Stimulated activated CD8-positive, alpha-beta memory T cell treated with anti-CD3 and anti-CD28 coated beads, Interleukin-7, amount 100 ng/mL, for 1 hour (primary cell): ENCODE measurements around the gene KIR3DL2.
A peak's percentile ranks its signal among the peaks of the same experiment; 100 is the strongest.
"Not testable (repeated sequence)": the region's sequence is repeated elsewhere in the genome, so short reads cannot be mapped to it uniquely, and the experiment has no call there.

Source experiments
- DNase-seq, 2 donors: peaks; one replicate each; pipeline ENCODE4 v3.0.0-alpha.2; 2020; ENCODE audit warnings: low read depth in 2 of 2

KIR3DL2 gene

DNA sequence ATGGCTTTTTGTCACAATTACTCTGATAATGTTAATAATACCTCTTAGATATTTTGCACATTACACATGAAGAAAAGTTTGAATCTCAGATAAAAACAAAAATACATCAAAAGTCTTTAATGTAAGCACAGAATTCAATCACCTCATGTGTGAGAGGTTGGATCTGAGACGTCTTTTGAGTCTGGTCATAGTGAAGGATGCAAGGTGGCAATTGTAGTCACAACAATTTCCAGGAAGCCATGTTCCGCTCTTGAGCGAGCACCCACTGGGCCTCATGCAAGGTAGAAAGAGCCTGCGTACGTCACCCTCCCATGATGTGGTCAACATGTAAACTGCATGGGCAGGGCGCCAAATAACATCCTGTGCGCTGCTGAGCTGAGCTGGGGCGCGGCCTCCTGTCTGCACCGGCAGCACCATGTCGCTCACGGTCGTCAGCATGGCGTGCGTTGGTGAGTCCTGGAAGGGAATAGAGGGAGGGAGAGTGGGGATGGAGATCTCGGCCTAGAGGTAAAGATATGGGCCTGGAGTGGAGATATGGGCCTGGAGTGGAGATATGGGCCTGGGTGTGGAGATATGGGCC, at the start of gene KIR3DL2:
TSS of gene KIR3DL2 (plus strand) at position 383 of the 580 bp plus-strand sequence. CDS start at position 416, 33 bp downstream.
- DNase-seq: not testable (repeated sequence)

DNA sequence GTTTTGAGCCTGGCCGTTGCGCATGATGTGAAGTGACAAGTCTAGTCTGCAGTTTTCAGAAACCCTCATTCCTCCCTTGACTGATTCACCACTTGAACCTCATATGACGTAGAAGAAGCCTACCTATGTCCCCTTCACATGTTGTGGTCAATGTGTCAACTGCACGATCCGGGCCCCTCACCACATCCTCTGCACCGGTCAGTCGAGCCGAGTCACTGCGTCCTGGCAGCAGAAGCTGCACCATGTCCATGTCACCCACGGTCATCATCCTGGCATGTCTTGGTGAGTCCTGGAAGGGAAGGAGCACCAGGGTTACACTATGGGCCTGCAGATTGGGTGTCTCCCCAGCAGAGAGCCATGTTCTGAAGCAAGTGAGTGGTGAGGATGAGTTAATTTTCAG, 46.8 kb upstream of the KIR3DL2 start, which contains the start of gene KIR2DL4:
TSS of gene KIR2DL4 (plus strand) at position 201 of the 400 bp plus-strand sequence. CDS start at position 243, 42 bp downstream.
- peak; percentile 5 to 12 for DNase-seq

DNA sequence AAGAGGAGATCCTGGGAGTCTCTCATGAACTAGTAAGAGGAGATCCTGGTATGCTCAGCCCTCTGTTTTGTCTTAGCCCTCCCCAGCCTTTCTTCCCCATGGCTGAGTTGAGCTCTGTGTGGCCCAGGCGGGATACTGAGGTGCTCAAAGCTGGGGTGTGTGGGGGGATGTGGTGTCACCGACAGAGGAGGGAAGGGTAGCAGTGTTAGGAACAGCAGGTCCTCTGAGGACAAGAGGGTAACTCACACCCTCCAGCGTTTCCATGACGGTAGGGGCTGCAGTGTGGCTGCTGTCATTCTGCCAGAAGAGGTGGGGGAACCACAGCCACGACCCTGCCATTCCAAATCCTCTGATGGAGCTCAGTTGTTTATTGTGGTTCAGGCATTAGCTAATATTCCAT, 46.1 kb upstream of the KIR3DL2 start:
- DNase-seq: no peak

DNA sequence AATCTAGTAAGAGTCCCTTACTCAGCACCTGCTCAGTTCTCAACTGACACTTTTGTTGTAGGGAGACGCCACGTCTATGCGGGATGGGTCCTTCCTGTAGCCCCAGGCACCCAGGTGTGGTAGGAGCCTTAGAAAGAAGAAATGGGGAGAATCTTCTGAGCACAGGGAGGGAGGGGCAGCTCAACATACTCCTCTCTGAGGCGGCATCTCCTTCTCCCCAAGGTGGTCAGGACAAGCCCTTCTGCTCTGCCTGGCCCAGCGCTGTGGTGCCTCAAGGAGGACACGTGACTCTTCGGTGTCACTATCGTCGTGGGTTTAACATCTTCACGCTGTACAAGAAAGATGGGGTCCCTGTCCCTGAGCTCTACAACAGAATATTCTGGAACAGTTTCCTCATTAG, 45.7 kb upstream of the KIR3DL2 start:
- DNase-seq: no peak

DNA sequence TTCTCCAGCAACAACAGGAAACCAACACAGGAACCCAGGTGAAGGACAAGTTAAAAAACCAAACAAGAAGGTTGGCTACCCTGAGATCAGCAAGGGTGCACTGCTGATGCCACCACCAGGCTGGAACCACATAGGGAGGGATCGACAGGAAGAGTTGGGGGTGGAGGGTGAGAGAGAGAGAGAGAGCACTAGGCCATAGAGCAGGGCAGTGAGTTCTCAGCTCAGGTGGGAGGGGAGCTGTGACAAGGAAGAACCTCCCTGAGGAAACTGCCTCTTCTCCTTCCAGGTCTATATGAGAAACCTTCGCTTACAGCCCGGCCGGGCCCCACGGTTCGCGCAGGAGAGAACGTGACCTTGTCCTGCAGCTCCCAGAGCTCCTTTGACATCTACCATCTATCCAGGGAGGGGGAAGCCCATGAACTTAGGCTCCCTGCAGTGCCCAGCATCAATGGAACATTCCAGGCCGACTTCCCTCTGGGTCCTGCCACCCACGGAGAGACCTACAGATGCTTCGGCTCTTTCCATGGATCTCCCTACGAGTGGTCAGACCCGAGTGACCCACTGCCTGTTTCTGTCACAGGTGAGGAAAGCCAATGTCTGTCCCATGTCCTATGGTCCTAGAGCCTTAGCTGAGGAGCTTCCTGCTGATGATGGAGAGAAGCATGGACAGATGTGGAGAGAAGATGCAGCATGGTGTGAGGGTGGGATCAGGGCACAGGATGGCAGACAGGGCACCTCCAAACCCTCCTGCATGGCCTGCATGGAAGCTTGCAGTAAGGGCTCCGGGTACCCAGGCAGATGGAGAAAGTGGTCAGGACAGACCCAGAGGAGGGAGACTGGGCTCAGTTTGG, 44.4 kb upstream of the KIR3DL2 start:
- DNase-seq: no peak

DNA sequence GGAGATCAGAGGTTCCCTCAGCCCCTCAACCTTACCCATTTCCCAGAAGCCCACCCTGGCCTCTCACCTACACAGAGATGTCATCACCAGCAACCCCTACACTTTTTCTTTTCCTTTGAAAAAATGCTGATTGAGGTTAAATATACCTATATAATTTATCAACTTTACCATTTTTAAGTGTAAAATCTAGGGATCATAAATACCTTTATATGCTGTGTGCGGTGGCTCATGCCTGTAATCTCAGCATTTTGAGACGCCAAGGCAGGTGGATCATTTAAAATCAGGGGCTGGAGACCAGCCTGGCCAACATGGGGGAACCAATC, 43.8 kb upstream of the KIR3DL2 start:
- no peak for DNase-seq

DNA sequence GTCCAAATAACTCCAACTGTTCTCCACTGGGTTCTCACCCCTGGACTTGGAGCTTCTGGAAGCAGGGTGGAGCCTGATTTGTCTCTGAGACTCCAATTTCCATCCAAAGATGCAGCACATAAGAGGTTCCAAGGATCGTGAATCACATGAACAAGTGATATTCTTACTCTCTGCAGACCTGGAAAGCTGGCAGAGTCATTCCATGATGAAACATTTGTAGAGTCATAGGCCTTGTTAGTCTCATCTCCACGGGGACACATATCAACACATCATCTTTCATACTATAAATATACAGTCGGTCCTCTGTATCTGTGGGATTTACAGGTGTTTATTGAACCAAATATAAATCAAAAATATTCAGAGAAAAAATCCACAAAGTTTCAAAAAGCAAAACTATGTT, 35.7 kb upstream of the KIR3DL2 start:
- DNase-seq: not testable (repeated sequence)

DNA sequence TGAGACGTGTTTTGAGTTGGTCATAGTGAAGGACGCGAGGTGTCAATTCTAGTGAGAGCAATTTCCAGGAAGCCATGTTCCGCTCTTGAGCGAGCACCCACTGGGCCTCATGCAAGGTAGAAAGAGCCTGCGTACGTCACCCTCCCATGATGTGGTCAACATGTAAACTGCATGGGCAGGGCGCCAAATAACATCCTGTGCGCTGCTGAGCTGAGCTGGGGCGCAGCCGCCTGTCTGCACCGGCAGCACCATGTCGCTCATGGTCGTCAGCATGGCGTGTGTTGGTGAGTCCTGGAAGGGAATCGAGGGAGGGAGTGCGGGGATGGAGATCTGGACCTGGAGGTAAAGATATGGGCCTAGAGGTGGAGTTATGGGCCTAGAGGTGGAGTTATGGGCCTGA, 34.0 kb upstream of the KIR3DL2 start, which contains the start of gene KIR3DL1:
TSS of gene KIR3DL1 (plus strand) at position 218 of the 400 bp plus-strand sequence.
- not testable (repeated sequence) for DNase-seq

DNA sequence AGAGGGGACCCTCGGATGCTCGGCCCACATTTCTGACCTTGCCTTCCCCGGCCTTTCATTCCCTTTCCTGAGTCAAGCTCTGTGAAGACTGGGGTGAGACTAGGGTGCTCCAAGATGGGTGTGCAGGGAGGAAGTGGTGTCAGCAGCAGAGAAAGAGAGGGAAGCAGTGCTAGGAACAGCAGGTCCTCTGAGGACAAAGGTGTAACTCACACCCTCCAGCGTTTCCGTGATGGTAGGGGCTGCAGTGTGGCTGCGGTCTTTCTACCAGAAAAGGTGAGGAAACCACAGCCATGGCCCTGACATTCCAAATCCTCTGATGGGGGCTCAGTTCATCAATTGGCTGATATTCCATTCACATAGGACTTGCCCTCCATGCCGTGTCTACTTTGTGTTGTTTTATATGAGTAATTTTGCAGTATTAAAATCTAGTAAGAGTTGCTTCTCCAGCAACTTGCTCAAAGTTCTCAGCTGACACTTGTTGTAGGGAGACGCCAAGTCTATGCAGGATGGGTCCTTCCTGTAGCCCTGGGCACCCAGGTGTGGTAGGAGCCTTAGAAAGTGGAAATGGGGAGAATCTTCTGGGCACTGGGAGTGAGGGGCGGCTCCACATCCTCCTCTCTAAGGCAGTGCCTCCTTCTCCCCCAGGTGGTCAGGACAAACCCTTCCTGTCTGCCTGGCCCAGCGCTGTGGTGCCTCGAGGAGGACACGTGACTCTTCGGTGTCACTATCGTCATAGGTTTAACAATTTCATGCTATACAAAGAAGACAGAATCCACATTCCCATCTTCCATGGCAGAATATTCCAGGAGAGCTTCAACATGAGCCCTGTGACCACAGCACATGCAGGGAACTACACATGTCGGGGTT, 32.3 kb upstream of the KIR3DL2 start:
- DNase-seq: no peak

DNA sequence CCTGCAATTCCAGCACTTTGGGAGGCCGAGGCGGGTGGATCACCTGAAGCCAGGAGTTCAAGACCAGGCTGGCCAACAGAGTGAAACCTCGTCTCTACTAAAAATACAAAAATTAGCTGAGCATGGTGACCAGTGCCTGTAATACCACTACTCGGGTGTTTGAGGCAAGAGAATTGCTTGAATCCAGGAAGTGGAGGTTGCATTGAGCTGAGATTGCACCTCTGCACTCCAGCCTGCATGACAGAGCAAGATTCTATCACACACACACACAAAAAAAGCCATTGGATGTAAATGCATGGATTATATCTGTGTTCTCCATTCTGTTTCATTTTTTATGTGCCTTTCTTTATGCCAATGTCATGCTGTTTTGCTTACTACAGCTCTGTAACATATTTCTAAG, 25.8 kb upstream of the KIR3DL2 start:
- not testable (repeated sequence) for DNase-seq

DNA sequence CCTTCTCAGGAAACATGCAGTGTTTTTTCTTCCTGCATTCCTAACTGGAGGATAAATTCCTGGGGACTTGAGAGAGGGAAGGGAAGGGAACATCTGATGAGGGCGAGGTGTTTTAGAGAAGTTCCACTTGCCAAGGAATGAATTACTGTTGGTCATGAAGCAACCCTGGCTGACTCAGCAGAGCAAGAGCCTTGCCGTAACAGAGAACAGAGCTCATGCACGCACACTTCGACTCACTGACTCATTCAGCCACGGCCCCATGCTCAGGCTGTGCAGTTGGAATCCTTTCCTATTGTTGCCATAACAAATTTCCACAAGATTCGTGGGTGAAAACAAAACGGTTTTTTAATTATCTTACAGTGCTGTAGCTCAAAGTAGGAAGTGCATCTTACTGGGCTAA, 24.9 kb upstream of the KIR3DL2 start:
- DNase-seq: not testable (repeated sequence)

DNA sequence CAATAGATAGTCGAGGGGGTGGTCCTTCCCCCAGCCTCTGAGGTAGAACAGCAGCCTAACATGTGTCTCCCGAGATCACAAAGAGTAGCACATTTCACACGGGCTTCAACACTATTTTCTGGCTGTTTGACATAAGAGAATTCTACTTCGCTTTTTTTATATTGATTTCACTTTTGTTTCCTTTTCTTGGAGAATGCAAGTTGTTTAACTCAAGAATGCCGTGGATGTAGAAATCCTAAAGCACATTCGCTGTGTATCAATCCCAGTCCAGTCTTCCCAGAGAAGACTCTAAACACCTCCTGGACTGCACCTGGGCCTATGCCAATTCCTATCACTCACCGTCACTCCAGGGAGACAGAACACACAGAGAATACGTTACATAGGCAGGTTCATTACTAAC, 22.2 kb upstream of the KIR3DL2 start:
- not testable (repeated sequence) for DNase-seq

DNA sequence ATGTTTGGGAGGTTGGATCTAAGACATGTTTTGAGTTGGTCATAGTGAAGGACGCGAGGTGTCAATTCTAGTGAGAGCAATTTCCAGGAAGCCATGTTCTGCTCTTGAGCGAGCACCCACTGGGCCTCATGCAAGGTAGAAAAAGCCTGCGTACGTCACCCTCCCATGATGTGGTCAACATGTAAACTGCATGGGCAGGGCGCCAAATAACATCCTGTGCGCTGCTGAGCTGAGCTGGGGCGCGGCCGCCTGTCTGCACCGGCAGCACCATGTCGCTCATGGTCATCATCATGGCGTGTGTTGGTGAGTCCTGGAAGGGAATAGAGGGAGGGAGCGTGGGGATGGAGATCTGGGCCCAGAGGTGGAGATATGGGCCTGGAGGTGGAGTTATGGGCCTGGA, 17.7 kb upstream of the KIR3DL2 start, which contains the start of gene KIR2DS4:
TSS of gene KIR2DS4 (plus strand) at position 181 of the 400 bp plus-strand sequence.
- not testable (repeated sequence) for DNase-seq

DNA sequence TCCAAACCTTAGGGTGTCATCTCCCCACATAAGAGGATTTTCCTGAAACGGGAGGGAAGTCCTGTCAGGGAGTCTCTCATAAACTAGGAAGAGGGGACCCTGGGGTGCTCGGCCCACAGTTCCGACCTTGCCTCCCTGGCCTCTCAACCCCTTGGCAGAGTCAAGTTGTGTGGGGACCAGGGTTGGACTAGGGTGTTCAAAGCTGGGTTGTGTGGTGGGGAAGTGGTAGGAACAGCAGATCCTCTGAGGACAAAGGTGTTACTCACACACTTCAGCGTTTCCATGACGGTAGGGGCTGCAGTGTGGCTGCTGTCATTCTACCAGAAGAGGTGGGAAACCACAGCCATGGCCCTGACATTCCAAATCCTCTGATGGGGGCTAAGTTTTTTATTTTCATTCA, 15.1 kb upstream of the KIR3DL2 start:
- DNase-seq: peak in 1 of 2 donors; percentile 4

DNA sequence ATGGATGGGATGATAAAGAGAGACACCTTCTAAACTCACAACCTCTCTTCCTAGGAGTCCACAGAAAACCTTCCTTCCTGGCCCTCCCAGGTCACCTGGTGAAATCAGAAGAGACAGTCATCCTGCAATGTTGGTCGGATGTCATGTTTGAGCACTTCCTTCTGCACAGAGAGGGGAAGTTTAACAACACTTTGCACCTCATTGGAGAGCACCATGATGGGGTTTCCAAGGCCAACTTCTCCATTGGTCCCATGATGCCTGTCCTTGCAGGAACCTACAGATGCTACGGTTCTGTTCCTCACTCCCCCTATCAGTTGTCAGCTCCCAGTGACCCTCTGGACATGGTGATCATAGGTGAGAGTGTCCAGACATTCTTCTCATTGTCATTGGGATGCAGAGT, 12.7 kb upstream of the KIR3DL2 start:
- not testable (repeated sequence) for DNase-seq

DNA sequence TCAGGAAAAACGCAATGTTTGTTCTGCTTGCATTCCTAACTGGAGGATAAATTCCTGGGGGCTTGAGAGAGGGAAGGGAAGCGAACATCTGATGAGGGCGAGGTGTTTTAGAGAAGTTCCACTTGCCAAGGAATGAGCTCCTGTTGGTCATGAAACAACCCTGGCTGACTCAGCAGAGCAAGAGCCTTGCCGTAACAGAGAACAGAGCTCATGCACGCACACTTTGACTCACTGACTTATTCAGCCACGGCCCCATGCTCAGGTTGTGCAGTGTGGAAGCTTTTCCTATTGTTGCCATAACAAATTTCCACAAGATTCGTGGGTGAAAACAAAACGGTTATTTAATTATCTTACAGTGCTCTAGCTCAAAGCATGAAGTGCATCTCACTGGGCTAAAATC, 7.1 kb upstream of the KIR3DL2 start:
- not testable (repeated sequence) for DNase-seq

DNA sequence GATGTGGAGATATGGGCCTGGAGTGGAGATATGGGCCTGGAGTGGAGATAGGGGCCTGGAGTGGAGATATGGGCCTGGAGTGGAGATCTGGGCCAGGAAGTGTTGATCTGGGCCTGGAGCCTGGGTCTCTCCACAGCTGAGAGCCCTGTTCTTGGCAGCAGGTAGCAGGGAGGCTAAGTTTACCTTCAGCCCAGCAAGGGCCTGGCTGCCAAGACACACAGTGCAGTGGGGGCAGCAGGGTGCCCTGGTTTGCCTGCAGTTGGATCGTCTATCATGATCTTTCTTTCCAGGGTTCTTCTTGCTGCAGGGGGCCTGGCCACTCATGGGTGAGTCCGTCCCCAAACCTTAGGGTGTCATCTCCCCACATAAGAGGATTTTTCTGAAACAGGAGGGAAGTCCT, 687 bp downstream of the KIR3DL2 start:
- no peak for DNase-seq

DNA sequence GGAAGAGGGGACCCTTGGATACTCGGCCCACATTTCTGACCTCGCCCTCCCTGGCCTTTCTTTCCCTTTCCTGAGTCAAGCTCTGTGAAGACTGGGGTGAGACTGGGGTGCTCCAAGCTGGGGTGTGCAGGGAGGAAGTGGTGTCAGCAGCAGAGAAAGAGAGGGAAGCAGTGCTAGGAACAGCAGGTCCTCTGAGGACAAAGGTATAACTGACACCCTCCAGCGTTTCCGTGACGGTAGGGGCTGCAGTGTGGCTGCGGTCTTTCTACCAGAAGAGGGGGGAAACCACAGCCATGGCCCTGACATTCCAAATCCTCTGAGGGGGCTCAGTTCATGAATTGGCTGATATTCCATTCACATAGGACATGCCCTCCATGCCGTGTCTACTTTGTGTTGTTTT, 1.1 kb downstream of the KIR3DL2 start:
- DNase-seq: no peak

DNA sequence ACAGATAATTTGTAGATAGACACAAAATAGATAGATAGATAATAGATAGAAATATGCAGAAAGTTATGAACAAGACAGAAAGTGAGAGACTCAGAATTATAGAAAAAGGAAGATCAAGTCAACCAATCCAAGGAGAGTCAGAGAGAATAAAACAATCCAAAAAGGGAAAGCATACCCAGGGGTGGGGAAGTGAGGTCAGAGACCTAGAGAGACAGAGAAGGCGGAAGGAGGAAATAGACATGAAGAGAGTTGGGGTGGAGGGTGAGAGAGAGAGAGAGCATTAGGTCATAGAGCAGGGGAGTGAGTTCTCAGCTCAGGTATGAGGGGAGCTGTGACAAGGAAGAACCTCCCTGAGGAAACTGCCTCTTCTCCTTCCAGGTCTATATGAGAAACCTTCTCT, 5.0 kb downstream of the KIR3DL2 start:
- DNase-seq: not testable (repeated sequence)

DNA sequence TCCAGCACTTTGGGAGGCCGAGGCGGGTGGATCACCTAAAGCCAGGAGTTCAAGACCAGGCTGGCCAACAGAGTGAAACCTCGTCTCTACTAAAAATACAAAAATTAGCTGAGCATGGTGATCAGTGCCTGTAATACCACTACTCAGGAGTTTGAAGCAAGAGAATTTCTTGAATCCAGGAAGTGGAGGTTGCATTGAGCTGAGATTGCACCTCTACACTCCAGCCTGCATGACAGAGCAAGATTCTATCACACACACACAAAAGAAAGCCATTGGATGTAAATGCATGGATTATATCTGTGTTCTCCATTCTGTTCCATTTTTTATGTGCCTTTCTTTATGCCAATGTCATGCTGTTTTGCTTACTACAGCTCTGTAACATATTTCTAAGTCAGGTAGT, 8.2 kb downstream of the KIR3DL2 start:
- not testable (repeated sequence) for DNase-seq

DNA sequence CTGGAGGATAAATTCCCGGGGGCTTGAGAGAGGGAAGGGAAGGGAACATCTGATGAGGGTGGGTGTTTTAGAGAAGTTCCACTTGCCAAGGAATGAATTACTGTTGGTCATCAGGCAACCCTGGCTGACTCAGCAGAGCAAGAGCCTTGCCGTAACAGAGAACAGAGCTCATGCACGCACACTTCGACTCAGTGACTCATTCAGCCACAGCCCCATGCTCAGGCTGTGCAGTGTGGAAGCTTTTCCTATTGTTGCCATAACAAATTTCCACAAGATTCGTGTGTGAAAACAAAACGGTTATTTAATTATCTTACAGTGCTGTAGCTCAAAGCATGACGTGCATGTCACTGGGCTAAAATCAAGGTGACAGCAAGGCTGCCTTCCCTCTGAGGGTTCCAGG, 9.2 kb downstream of the KIR3DL2 start:
- not testable (repeated sequence) for DNase-seq

DNA sequence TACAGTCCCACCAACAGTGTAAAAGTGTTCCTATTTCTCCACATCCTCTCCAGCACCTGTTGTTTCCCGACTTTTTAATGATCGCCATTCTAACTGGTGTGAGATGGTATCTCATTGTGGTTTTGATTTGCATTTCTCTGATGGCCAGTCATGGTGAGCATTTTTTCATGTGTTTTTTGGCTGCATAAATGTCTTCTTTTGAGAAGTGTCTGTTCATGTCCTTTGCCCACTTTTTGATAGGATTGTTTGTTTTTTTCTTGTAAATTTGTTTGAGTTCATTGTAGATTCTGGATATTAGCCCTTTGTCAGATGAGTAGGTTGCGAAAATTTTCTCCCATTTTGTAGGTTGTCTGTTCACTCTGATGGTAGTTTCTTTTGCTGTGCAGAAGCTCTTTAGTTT, 13.2 kb downstream of the KIR3DL2 start:
- DNase-seq: not testable (repeated sequence)
